ENCODE results near the gene GPR152.

Gene GPR152

DNA sequence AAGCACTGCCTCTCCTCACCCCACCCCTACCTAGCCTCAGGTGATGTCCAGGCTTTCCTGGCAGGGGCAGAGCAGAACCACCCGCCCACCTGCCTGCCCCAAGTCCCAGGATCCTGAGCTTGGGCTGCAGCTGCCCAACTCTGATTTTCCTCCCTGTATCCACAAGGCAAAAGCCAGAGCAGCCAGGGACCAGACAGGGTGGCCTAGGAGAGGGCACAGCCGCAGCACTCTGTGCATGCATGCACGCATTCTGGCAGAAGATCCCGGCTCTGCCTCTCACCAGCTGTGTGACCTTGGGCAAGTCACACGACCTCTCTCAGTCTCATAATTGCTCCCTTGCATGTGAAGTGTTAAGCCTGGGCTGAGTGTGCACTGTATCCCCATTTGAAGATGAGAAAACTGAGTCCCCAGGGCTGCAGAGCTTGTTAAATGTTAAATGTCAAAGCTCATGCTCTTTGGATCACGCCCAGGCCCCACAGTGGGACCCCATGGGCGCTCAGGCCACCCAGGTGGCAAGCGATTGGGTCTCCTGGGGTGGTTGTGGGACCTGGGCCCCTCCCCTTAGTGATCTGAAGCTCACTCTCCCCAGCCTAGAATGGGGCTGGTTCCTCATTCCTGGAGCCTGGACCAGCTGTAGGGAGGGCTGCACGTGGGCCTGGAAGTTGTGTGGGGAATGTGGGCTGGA is 39.9 kb downstream of the GPR152 start:
- Histone ChIP-seq H3K79me2 (ENCODE audit: low read length) (no peaks in the 10 kb centered on the region), H3K4me1 (ENCODE audit: low read length) (peaks cover 19% of the 10 kb centered on the region), H3K9me3 (replicated peaks; ENCODE audit: insufficient read depth, low read length) (no peaks in the 10 kb centered on the region), H3F3A (ENCODE audit: insufficient read depth, low read length) (no peaks in the 10 kb centered on the region; the same call in 1 of the 2 replicates), H3K36me3 (replicated peaks; ENCODE audit: insufficient read depth, low read length) (no peaks in the 10 kb centered on the region), H2AFZ (ENCODE audit: low read length) (no peak overlapping the region), H3K9ac (ENCODE audit: low read length) (no peak overlapping the region), H4K20me1 (ENCODE audit: insufficient read depth, low read length) (no peaks in the 10 kb centered on the region), H3K27me3 (replicated peaks; ENCODE audit: insufficient read depth, low read length) (peaks cover 6% of the 10 kb centered on the region; the same call in 1 of the 2 replicates), H3K4me3 (ENCODE audit: low read length) (no peak overlapping the region), H3K4me2 (ENCODE audit: low read depth, low read length) (no peak overlapping the region), H3K9me2 (replicated peaks; ENCODE audit: insufficient read depth, low read length) (no peaks in the 10 kb centered on the region), H3K27ac (ENCODE audit: low read length) (no peak overlapping the region)
- TF ChIP-seq, protein P1, sequence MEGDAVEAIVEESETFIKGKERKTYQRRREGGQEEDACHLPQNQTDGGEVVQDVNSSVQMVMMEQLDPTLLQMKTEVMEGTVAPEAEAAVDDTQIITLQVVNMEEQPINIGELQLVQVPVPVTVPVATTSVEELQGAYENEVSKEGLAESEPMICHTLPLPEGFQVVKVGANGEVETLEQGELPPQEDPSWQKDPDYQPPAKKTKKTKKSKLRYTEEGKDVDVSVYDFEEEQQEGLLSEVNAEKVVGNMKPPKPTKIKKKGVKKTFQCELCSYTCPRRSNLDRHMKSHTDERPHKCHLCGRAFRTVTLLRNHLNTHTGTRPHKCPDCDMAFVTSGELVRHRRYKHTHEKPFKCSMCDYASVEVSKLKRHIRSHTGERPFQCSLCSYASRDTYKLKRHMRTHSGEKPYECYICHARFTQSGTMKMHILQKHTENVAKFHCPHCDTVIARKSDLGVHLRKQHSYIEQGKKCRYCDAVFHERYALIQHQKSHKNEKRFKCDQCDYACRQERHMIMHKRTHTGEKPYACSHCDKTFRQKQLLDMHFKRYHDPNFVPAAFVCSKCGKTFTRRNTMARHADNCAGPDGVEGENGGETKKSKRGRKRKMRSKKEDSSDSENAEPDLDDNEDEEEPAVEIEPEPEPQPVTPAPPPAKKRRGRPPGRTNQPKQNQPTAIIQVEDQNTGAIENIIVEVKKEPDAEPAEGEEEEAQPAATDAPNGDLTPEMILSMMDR (IDR thresholded peaks at IDR 0.05; ENCODE audit: low read length) = no peak
- TF ChIP-seq EZH2 (optimal IDR thresholded peaks at IDR 0.05; ENCODE audit: low read depth, low read length) (no peak), EZH2phosphoT487 (IDR thresholded peaks at IDR 0.05; ENCODE audit: low read length) (no peak)
- no peak for DNase-seq

DNA sequence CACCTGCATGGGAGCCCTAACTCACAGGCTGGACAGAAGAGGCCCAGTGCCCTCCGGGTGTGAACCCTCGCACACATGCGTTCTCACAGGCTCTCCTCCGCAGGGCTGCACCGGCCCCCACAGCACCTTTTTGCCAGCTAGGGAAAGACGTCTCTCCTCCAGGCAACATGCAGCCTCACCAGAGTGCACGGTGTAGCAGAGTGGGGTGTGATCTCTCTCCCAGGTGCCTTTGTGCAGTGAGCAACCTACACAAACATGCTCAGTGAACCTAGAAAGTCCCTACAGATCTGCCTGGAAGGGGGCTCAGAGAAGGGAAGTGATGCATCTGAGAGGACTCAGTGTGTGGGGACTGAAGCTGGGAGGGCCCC is 40.8 kb downstream of the GPR152 start:
- no peaks in the 10 kb centered on the region for H3K9me2 ChIP-seq (replicated peaks; ENCODE audit: insufficient read depth, low read length)
- H4K20me1 ChIP-seq (ENCODE audit: insufficient read depth, low read length) = no peaks in the 10 kb centered on the region
- H3K4me3 ChIP-seq (ENCODE audit: low read length) = no peak overlapping the region
- H3K4me1 ChIP-seq (ENCODE audit: low read length) = peaks cover 19% of the 10 kb centered on the region
- H3K79me2 ChIP-seq (ENCODE audit: low read length) = no peaks in the 10 kb centered on the region
- no peaks in the 10 kb centered on the region for H3K36me3 ChIP-seq (replicated peaks; ENCODE audit: insufficient read depth, low read length)
- H3K27ac ChIP-seq (ENCODE audit: low read length) = no peak overlapping the region
- H3K9me3 ChIP-seq (replicated peaks; ENCODE audit: insufficient read depth, low read length) = no peaks in the 10 kb centered on the region
- no peak overlapping the region for H3K9ac ChIP-seq (ENCODE audit: low read length)
- no peak for TF ChIP-seq EZH2 (optimal IDR thresholded peaks at IDR 0.05; ENCODE audit: low read depth, low read length)
- TF ChIP-seq, protein P1 (IDR thresholded peaks at IDR 0.05; ENCODE audit: low read length) = no peak
- TF ChIP-seq EZH2phosphoT487 (IDR thresholded peaks at IDR 0.05; ENCODE audit: low read length) = no peak
- H3K4me2 ChIP-seq (ENCODE audit: low read depth, low read length) = no peak overlapping the region
- DNase-seq = no peak
- H3K27me3 ChIP-seq (replicated peaks; ENCODE audit: insufficient read depth, low read length) = peaks cover 6% of the 10 kb centered on the region; the same call in 1 of the 2 replicates
- no peak overlapping the region for H2AFZ ChIP-seq (ENCODE audit: low read length)
- no peaks in the 10 kb centered on the region; the same call in 1 of the 2 replicates for H3F3A ChIP-seq (ENCODE audit: insufficient read depth, low read length)

DNA sequence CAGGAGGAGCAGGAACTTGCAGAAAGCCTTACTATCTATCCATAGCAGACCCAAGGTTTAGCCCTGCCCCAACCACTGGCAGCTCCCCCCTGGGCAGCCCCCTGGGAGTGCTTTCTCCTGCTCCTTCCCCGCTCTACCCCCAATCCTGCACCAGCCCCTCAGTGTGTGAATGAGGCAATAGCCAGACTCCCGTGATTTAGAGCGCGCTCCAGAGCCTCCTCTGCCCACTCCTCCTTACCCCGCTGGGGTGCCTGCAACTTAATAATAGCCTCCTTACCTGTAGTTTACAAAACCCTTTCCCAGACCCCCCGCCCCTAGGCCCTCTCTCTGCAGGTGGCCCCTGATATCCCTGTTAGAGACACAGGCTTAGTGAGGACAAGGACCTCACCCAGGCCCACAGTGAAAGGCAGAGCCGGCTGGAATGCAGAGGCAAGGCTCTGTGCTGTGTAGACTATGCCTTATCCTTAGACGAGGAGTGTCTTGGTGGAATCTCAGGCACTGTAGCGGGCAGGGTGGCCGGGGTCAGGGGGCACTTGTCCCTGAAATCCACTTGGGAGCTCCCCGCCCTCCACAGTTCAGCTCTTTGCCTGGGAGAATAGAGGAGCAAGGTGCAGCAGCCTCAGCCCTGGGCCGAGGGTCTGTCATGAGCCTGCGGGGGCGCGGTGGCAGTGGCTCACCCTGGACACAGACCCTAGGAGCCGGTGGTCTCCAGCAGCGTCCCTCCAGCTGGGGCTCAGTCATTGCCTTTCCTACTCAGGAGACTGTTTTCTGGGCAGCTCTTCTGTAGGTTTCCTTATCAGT is 41.3 kb downstream of the GPR152 start:
- Histone ChIP-seq H2AFZ (ENCODE audit: low read length) (no peak overlapping the region), H3K36me3 (replicated peaks; ENCODE audit: insufficient read depth, low read length) (no peaks in the 10 kb centered on the region), H3K27ac (ENCODE audit: low read length) (no peak overlapping the region), H3K9me3 (replicated peaks; ENCODE audit: insufficient read depth, low read length) (no peaks in the 10 kb centered on the region), H3K79me2 (ENCODE audit: low read length) (no peaks in the 10 kb centered on the region), H3K4me1 (ENCODE audit: low read length) (peaks cover 19% of the 10 kb centered on the region), H3K4me2 (ENCODE audit: low read depth, low read length) (no peak overlapping the region), H3F3A (ENCODE audit: insufficient read depth, low read length) (no peaks in the 10 kb centered on the region; the same call in 1 of the 2 replicates), H4K20me1 (ENCODE audit: insufficient read depth, low read length) (no peaks in the 10 kb centered on the region), H3K9ac (ENCODE audit: low read length) (no peak overlapping the region), H3K9me2 (replicated peaks; ENCODE audit: insufficient read depth, low read length) (no peaks in the 10 kb centered on the region), H3K27me3 (replicated peaks; ENCODE audit: insufficient read depth, low read length) (peaks cover 6% of the 10 kb centered on the region; the same call in 1 of the 2 replicates), H3K4me3 (ENCODE audit: low read length) (no peak overlapping the region)
- TF ChIP-seq, protein P1 (IDR thresholded peaks at IDR 0.05; ENCODE audit: low read length) = no peak
- TF ChIP-seq EZH2phosphoT487 (IDR thresholded peaks at IDR 0.05; ENCODE audit: low read length) (no peak), EZH2 (optimal IDR thresholded peaks at IDR 0.05; ENCODE audit: low read depth, low read length) (no peak)
- DNase-seq = no peak
